HG02588 (cell line): Measurements from ENCODE around the gene DAP.
"Not testable (repeated sequence)": the region's sequence is repeated elsewhere in the genome, so short reads cannot be mapped to it uniquely, and the experiment has no call there.

ENCODE experiments used
- ATAC-seq: cut with Tn5 transposase; IDR thresholded peaks from one replicate; pipeline ENCODE4 v1.9.1; 2021; ENCODE audit warnings: mild to moderate bottlenecking, moderate library complexity; ENCODE audit not compliant: unreplicated experiment

DAP gene

DNA sequence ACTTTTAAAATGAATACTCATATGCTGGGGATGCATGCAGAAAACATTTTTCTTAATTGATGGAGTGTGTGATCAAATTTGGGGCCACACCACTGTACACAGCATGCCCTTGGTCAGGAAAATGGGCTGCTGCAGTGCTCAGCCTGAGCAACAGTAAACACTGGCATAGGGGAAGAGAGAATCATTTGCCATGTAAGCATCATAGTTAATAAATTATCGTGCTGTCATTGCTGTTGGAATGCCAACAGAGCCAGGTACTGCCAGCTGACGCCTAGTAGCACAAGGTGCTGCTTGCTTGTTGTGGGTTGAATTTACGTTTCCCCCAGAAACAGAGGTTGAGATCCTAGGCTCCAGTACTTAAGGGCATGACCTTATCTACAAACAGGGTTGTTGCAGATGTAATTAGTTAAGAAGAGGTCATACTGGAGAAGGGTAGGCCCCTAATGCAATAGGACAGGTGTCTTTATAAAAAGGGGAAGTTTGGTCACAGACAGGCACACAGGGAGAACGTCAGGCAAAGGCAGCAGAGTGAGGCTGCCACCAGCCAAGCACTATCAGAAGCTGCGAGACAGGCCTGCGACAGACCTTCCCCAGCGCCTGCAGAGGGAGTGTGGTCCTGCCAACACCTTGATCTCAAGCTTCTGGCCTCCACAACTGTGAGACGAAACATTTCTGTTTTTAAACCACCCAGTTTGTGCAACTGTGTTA lies 25.3 kb downstream of the DAP start:
- ATAC-seq = peak; percentile 71

DNA sequence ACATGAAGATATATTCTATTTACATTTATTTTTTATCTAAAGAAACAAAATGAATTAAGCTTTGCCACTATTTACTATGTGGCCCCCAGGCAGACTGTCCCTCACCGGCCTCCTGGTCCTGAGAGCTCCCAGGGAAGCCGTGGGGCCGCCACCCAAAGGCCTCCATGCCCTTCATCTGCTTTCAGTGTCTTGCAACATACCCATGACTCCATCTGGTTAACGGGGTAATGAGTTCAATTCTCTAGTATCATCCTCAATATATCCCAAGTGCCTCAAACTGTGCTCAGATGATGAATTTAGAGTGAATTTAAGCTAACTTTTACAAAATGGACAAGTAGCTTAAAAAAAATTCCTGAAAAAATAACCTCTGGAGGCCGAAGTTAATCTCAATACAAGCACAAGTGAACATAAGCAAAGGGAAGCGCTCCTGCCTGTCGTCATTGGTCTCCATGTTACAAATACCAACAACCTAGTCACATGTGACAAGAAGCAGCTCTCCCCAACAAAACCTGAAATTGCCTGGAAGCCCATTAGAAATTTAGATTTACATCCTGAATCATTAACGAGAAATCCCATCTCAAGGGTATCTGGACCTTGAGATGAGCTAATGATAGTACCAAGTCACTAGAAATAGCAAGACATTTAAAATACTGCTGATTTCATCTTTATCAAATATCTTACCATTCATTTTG lies 26.1 kb downstream of the DAP start:
- no peak for ATAC-seq

DNA sequence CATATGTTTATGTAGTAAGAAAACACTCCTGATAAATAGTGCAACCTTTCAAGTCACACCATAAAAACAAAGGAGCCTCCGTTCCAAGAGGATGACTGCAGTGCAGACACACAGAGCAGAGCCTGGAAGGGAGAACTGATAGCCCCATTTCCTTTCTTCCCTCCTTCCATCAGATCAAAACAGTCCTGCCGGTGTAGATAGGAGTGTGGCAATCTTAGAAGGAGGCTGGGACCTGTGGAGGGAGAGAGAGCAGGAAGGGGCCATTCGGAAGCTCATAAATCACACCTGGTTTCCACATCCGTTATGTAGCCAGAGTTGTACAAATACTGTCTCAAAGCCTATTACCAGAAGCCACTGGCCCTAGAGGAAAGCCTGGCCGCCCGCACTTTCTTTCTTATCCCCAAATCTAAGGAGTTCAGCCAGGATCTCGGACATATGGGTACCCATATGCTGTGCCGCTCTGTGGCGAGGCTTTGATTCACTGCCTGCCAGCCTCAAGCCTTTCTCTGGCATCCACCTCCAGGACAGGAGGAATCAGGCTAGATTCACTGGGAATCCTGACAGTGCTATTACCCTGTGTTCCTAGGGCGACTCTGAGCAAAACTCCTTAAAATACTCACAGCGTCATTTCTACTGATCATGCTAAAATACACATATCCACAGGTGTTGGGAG lies 26.9 kb downstream of the DAP start:
- ATAC-seq = no peak

DNA sequence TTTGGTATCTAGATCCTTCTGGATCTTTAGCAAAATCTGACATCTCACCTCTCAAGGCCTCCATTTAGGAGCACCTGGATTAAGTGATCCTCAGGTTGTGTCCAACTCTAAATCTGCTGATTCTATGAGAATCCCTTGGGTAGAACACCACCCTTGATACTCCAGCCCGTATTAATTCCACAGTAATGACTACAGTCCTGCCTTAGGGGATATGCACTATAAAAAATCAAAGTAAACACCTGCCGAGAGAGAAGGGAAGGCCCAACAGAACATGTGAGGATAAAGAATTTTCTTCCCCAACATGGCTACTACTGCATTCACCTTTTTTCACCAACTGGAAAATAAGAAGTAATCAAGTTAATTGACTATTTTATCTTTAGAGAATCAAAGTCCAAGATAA lies 27.6 kb downstream of the DAP start:
- ATAC-seq = no peak

- no peak for ATAC-seq
Measured at GRCh38 chr5:10731913-10732312, 29.1 kb downstream of the DAP start.

GRCh38 chr5:10730043-10730351 lies 31.0 kb downstream of the DAP start:
- ATAC-seq = no peak

DNA sequence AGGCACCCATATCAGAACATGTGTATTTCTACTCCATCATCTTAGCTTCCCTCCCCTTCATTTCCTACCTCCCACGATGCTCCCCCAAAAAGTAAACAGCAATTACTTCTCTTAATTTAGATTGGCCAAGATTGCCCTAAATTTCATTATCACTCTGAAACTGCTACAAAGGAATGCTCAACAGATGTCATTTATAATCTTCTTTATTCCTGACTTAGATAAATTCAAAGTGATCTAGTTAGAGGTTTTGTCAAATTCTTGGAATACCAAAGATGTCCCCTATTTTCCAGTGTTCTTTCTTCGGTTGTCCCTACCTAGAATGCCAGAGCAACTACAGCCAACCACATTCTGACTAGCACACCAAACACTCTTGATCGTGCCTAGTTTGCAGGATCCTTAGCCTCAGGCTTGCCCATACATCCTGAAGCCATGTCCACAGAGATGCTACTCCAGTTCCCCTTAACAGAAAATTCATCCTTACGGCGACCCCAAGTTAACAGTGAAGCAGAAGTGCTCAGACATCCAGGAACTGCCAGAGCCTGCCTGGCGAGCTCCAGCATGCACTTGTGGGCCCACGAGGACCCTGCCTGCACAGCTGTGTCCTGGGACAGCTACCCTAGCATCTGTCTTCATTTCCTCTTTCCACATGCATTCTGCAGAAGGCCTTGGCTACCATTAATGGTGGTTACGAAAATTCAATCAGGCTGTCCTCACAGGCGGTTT lies 31.6 kb downstream of the DAP start:
- ATAC-seq = no peak

DNA sequence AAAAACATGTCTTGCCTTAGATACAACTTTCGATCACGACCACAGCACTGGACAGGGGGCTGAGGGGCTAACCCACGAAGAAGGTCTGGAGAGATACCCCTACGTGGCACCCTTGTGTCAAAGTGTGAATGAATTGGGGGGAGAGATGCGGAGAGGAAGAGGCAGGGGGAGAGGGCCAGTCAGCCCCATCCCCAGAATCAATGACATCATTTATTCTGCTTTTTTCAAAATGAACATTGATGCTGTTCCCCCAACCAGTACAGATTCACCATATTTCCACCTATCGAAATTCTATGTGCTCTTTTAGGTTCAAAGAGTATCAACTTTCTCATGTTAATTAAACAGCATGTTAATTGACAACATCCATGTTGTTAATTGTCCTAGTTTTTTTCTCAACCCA lies 32.4 kb downstream of the DAP start:
- no peak for ATAC-seq

DNA sequence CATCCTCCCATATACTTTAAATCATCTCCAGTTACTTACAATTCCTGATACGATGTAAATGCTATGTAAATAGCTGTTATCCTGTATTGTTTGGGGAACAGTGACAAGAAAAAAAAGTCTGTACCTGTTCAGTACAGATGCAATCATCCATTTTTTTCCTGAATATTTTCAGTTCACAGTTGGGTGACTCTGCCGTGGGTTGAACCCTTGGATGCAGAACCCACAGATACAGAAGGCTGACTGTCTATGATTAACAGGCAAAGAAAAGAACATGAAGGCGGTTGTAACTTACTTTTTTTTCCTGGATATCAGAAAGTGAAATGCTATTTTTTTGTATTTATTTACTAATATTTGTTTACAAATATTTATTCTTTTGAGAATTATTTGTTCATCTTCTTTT lies 33.2 kb downstream of the DAP start:
- ATAC-seq = no peak

- ATAC-seq = peak; percentile 99
Measured at GRCh38 chr5:10726913-10727517, 34.0 kb downstream of the DAP start.

- no peak for ATAC-seq
Measured at GRCh38 chr5:10726179-10726912, 34.7 kb downstream of the DAP start.

GRCh38 chr5:10725636-10726035 lies 35.4 kb downstream of the DAP start:
- ATAC-seq = no peak

DNA sequence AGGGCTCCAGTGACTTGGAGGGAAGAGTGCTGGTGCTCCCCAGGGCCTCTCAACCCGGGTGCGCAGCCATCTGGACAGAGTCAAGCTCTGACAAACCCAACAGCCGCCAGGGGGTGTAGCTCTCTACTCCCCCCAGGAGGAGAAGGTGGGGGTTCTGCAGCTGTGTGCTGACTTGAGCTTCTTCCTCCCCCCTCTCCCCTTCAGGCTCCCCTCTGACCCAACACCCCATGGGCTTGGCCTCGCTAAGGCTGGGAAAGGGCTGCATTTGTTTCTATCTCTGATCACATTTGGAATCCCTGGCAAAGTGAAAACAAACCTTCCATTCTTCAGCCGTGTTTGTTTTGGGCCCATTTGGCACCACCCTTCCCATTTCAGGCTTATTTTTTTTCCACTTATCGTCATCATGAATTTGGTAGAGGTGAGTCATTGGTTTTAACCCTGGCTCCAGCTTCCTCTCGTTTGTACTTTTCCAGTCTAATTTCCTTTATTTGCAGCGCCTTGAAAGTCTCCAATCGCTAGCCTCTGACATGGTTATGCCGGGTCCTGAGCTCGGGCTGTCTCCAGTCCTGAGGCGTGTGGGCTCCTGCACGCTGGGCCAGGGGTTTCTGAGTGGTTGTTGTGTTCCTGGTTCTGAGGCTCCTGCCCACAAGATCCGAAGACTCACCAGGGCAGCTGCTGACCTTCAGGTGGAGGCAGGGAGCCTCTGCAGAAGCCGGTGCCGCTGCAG lies 36.1 kb downstream of the DAP start:
- ATAC-seq = no peak

DNA sequence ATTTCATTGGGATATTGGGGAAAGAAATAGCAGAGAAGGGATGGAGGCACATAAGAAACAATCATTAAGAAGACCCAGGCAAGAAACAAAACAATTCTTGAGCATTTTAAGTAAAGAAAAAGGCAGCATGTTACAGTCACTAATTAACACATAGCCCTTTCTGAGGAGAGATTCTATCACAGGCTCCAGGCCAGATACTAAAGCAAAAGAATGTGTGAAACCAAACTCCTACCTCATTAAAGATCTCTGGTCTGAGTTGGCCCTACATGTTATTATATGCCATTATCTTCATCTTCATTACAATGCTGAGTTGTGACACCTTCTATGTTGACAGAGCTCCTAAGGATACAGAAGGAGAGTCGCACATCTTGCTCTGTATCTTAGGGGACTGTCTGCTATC lies 37.5 kb downstream of the DAP start:
- ATAC-seq = no peak

GRCh38 chr5:10720766-10721165 lies 40.3 kb downstream of the DAP start:
- not testable (repeated sequence) for ATAC-seq

- ATAC-seq = no peak
Measured at GRCh38 chr5:10719965-10720364, 41.1 kb downstream of the DAP start.

- ATAC-seq = not testable (repeated sequence)
Measured at GRCh38 chr5:10718617-10719016, 42.4 kb downstream of the DAP start.

DNA sequence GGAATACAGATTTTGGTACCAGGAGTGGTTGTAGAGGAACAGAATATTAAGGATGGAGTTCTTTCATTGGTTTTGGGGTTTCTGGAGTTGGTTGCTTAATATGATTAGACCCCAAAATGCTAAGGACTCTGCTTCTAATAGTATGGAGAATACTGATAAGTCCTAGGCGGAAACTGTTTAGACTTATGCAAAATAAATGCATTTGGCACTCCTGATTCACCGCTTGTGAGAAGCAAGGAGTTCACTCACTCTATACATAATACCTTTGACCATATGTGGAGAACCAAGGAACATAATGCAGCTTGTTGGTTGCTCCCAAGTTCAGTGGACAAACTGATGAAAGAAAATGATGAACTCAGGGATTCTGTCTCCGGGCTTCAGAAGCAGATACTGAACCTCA lies 44.2 kb downstream of the DAP start:
- ATAC-seq = not testable (repeated sequence)

DNA sequence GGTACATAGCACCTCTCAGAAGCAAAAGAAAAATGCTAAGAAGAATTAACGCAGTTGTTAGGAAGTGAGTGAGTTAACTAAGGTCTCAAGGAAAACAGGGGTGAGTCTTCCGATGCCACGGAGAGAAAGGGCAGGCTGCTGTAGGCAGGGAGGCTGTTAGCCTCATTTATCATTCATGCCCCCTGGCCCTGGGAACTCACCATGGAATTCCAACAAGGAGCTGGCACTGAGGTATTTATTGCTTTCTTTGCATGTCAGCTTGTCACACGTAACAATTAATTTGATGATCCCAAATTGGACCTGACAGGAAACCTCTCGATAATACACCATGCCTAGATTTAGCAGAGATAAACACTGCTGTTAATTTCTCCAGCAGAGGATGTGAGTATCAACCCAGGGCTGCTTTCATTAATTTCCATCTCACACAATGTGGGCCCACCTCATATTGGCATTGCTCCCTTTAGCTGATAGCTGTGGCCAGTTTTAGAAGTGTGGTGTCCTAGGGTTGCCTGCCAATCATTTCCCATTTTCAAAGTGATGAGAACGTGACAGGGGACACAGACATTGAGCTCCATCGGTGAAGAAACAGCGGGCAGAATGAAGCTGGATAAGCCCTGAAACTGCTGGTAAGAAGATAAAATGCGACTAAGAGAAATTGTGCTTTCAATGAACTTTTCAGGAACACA lies 45.3 kb downstream of the DAP start:
- ATAC-seq = no peak
